Activated T-cell treated with anti-CD3 and anti-CD28 coated beads for 4 hours (primary cell): ENCODE data around the gene CPNE1.
A peak's percentile ranks its signal among the peaks of the same experiment; 100 is the strongest.
"Not testable (repeated sequence)": the region's sequence is repeated elsewhere in the genome, so short reads cannot be mapped to it uniquely, and the experiment has no call there.

Experiments used
- DNase-seq: peaks from one replicate; pipeline ENCODE4 v3.0.0-alpha.2; 2020

Gene CPNE1

GRCh38 chr20:35664466-35665206 is at the start of gene CPNE1, which contains the start of gene RBM12:
Gene CPNE1 (minus strand): TSS chr20:35664900. CDS start chr20:35632923, 31,977 bp downstream.
Gene RBM12 (minus strand): TSS chr20:35664900. CDS start chr20:35655322, 9,578 bp downstream.
- DNase-seq: peak; percentile 87

DNA sequence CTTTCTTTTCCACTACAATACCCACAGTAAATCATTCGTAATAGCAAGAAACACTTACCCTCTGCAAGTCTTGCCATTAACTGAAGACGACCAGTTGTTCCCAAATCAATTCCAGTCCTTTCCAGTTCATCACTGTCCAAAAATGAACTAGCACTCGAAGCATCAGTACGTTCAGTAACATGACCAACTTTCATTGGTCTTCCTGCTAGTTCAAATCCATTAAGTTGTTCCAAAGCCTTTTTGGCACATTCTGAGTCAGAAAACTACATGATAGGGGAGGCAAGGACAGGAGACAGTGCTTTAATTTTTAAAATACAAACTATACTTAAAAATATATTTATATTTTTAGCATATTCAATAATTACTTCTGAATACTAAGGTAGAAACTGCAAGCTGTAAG is 49.4 kb upstream of the CPNE1 start:
- no peak for DNase-seq

DNA sequence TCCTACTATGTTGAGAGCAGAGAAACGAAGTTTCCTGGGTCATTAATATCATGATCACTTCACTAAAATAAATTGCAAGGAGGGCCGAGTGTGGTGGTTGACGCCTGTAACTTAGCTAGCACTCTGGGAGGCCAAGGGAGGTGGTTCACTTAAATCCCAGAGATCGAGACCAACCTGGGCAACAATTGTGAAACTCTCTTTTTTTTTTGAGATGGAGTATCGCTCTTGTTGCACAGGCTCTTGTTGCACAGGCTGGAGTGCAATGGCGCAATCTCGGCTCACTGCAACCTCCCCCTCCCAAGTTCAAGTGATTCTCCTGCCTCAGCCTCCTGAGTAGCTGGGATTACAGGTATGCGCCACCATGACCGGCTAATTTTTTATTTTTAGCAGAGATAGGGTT is 48.4 kb upstream of the CPNE1 start:
- not testable (repeated sequence) for DNase-seq

DNA sequence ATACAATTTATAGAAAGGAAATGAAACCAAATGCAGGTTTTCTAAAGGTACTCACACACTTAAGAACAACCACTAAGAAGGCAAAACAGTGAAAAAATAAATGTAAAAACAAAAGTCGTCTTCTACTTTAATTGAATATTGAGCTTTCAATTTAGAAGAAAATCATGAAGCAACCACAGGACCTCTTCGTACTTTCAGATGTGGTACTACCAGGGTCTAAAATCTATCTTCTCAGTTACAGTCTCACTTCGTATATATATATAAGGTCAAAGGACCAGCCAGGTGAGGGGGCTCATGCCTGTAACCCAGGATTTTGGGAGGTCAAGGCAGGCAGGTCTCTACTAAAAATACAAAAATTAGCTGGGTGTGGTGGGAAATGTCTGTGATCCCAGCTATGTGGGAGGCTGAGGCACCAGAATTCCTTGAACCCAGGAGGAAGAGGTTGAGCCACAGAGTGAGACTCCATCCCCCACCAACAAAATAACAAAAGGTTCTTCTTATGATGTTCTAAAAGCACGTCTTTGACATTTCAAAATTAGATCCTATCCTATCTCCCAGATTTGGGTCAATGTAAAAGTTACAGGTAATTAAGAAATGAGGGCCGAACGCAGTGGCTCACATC is 47.0 kb upstream of the CPNE1 start:
- no peak for DNase-seq

- no peak for DNase-seq
Observed at GRCh38 chr20:35710884-35711587, 46.3 kb upstream of the CPNE1 start.

DNA sequence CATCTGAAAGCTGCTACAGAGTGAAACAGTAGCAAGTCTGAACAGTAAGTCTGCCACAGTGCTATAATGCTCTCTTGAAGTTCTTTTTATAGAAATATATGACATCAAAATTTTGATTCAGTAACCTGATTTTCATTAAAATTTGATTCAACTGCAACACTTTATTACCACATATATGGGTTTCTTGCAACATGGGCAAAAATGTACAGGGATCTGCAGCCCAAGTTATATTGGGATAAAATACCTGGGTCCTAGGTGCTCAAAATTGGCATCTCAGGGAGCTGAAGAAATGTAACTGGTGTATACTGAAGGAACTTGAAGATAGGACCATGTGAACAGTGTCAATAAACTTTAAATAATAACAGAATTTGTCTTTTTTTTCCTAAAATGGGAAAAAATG is 45.3 kb upstream of the CPNE1 start:
- no peak for DNase-seq

- DNase-seq: no peak
Observed at GRCh38 chr20:35709259-35709658, 44.6 kb upstream of the CPNE1 start.

- DNase-seq: no peak
Observed at GRCh38 chr20:35708502-35708901, 43.8 kb upstream of the CPNE1 start.

DNA sequence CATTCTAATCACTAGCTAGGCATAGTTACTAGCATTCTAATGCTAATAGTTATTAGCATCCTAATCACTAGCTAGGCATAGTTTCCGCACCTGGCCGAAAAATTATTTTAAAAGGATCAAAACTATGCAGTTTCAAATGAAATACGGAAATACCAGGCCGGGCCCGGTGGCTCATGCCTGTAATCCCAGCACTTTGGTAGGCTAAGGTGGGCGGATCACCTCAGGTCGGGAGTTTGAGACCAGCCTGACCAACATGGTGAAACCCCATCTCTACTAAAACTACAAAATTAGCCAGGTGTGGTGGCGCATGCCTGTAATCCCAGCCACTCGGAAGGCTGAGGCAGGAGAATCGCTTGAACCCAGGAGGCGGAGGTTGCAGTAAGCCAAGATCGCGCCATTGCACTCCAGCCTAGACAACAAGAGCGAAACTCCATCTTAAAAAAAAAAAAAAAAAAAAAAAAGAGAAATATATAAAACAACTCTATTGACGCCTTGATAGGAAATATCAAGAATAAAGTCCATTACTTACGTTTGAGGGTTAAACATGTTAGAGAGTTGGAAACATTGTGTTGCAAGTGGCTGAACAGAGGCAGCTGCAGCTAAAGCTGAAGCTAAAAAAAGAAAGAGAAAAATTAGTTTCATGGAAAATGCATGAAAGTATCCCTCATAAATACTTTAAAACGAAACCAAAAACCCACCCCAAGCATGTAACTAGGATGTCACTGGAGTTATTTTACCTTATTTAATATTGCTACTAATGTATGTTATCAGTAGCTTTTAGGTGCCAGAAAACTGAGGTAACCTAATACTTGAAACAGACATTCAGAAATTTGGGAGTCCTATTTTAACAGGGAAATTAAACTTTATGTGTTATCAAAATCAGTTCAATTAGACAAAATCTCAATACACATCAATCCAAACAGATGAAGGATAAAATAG is 42.2 kb upstream of the CPNE1 start:
- not testable (repeated sequence) for DNase-seq

- DNase-seq: not testable (repeated sequence)
Observed at GRCh38 chr20:35705894-35706293, 41.2 kb upstream of the CPNE1 start.

DNA sequence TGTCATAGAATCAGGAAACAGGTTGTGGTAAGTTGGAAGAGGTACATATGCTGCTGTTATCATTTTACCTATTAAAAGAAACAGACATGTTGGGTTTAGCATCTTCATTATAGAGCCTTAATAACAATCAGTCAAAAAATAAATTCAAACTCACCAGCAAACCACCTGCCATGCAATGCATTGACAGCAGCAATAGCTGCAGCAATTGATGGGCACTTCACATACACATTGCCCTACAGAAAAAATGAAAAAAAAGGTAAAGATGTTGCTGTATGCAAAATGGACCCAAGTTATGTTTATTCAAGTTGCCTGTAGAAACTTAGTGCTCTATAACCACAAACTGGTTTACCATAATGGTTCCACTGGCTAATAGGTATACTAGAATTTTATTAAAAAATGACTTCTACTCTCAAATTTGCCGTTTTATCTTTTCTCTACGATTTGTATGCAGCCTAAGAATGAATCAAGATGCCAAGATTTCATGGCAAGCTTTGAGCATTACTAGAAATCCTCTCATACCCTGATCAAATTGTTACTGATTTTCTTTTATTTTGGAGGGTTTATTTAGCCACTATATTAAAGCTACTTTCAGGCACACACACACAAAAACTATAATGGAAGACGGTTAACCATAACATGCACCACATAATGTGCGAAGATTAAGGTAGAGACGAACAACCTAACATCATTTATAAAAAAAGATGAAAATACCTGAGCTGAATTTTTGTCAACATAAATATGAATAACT is 40.0 kb upstream of the CPNE1 start:
- no peak for DNase-seq

DNA sequence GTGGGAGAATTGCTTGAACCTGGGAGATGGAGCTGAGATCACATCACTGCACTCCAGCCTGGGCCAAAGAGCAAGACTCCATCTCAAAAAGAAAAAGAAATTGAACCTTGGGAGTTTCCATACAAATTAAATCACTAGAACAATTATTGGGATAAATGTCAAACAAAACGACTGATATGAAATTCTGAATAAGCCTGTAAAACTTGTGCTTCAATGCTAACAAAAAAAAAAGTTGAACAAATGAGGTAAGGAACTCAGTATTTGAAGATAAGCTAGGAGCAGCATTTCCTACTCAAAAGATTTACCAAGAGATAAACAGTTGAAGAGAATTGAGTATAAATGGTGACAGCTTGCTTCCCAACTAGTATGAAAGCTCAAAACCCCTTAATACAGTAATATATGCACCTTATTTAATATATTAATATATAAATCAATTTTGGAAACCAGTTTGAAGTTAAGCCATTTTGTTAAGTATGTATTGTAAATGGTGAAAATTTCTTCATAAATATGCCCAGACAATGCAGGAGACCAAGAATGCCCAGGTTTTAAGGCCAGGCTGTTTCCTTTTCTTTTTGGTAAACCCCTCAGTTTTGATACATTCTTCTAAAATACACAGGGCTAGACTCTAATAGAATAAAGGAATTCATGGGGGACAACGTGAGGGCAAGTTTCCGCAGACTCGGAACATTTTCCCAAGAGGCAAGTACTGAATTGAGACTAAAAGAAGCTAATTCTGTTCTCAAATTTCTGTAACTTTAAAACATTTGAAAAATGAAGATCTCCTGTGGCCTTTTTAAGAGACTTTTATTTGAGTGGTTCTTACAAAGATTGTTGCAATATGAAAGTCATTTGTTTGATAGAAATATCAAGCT is 38.4 kb upstream of the CPNE1 start:
- DNase-seq: no peak

GRCh38 chr20:35702051-35702823 is 37.5 kb upstream of the CPNE1 start:
- no peak for DNase-seq

- no peak for DNase-seq
Observed at GRCh38 chr20:35700625-35701148, 36.0 kb upstream of the CPNE1 start.

DNA sequence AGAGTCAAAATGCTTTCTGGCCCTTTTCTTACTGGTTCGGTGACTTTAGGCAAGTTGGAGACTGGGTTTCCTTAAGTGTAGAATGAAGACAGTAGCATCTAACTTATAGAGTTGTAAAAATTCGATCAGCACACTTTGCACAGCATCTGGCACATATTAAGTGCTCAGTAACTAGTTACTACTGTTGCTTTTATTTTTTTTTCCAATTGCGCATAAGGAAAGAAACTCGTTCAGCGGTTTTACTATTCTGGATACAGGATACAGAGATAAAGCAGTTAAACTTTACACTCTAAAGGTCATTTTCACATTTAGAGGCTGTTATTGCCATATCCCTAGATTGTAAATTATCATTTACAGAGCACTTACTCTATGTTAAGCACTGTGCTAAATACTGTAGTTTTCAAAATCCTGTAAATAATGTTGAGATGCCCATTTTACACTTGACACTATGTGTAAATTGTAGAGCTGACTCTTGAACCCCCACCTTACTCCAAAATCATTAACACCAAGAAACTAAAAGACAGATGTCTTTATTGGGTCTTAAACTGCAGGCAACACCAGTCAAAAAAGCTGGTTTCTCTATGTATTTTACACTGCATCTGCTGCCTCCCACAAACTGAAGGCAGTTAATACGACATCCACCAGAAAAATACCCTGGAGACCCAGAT is 35.4 kb upstream of the CPNE1 start:
- DNase-seq: no peak

GRCh38 chr20:35699127-35699956 is 34.6 kb upstream of the CPNE1 start, which contains the start of the genes NFS1 and ROMO1:
Gene NFS1 (minus strand): TSS chr20:35699352. CDS start chr20:35699288, 64 bp downstream.
Gene ROMO1 (plus strand): TSS chr20:35699405. CDS start chr20:35699633, 228 bp downstream.
- DNase-seq: peak; percentile 77

GRCh38 chr20:35698298-35699126 is 33.8 kb upstream of the CPNE1 start:
- peak; percentile 8 for DNase-seq
